H9 (cell line): ENCODE measurements around the gene PLPP2. TPM values are rescaled to one million over a fixed set of nuclear protein-coding genes. Genes with fewer than 3 reads are reported as not detected.

Experiments used
- DNase-seq: peaks from one replicate; pipeline ENCODE4 v3.0.0-alpha.2; 2017
- H2AFZ ChIP-seq: one replicate; pipeline ENCODE4 v1.6.1; 2013; ENCODE audit warnings: mild to moderate bottlenecking, low read length, control low read depth, moderate library complexity
- H2AK5ac ChIP-seq: 2 replicates; pipeline ENCODE4 v1.6.1; 2013; ENCODE audit warnings: low read length, control low read depth, mixed read lengths; ENCODE audit not compliant: insufficient read length
- H2BK120ac ChIP-seq: one replicate; pipeline ENCODE4 v1.6.1; 2013; ENCODE audit warnings: low read depth, mild to moderate bottlenecking, low read length, control low read depth, inconsistent platforms; ENCODE audit not compliant: poor library complexity, severe bottlenecking
- H2BK12ac ChIP-seq: 2 replicates; pipeline ENCODE4 v1.6.1; 2013; ENCODE audit warnings: low read length, control low read depth, mixed read lengths, low read depth; ENCODE audit not compliant: insufficient read length
- H2BK15ac ChIP-seq: 2 replicates; pipeline ENCODE4 v1.6.1; 2013; ENCODE audit warnings: low read depth, low read length, control low read depth
- H2BK20ac ChIP-seq: one replicate; pipeline ENCODE4 v1.6.1; 2013; ENCODE audit warnings: low read depth, mild to moderate bottlenecking, low read length, control low read depth, inconsistent platforms; ENCODE audit not compliant: poor library complexity, severe bottlenecking
- H2BK5ac ChIP-seq: 2 replicates; pipeline ENCODE4 v1.6.1; 2013; ENCODE audit warnings: low read length, control low read depth, mixed read lengths; ENCODE audit not compliant: insufficient read length
- H3K14ac ChIP-seq: 2 replicates; pipeline ENCODE4 v1.6.1; 2013; ENCODE audit warnings: low read length, control low read depth; ENCODE audit not compliant: insufficient read depth
- H3K18ac ChIP-seq: 2 replicates; pipeline ENCODE4 v1.6.1; 2013; ENCODE audit warnings: low read depth, mild to moderate bottlenecking, mixed read lengths, low read length, control low read depth; ENCODE audit not compliant: insufficient read length
- H3K23ac ChIP-seq: 2 replicates; pipeline ENCODE4 v1.6.1; 2013; ENCODE audit warnings: low read length, control low read depth, mixed read lengths, low read depth; ENCODE audit not compliant: insufficient read length
- H3K23me2 ChIP-seq: 2 replicates; pipeline ENCODE4 v1.6.1; 2013; ENCODE audit warnings: low read depth, mild to moderate bottlenecking, mixed read lengths, low read length, control low read depth; ENCODE audit not compliant: insufficient read length, poor library complexity, severe bottlenecking
- H3K27ac ChIP-seq: 2 replicates; pipeline ENCODE4 v1.5.1; 2013; ENCODE audit warnings: low read length, control low read depth, mixed read lengths, low read depth; ENCODE audit not compliant: insufficient read length
- H3K27me3 ChIP-seq: 2 replicates; pipeline ENCODE4 v1.6.1; 2013; ENCODE audit warnings: low read length, control low read depth, inconsistent platforms; ENCODE audit not compliant: insufficient read depth
- H3K4ac ChIP-seq: 2 replicates; pipeline ENCODE4 v1.6.1; 2013; ENCODE audit warnings: low read depth, mild to moderate bottlenecking, control low read depth, inconsistent platforms, low read length, moderate library complexity
- H3K4me1 ChIP-seq: 2 replicates; pipeline ENCODE4 v1.6.1; 2013; ENCODE audit warnings: low read length, control low read depth, inconsistent platforms; ENCODE audit not compliant: insufficient read depth
- H3K4me2 ChIP-seq: 2 replicates; pipeline ENCODE4 v1.6.1; 2013; ENCODE audit warnings: low read length, control low read depth, mixed read lengths; ENCODE audit not compliant: insufficient read length, insufficient read depth
- H3K56ac ChIP-seq: 2 replicates; pipeline ENCODE4 v1.6.1; 2013; ENCODE audit warnings: low read depth, mild to moderate bottlenecking, mixed read lengths, low read length, control low read depth; ENCODE audit not compliant: insufficient read length
- H3K79me1 ChIP-seq: 2 replicates; pipeline ENCODE4 v1.6.1; 2013; ENCODE audit warnings: low read depth, mild to moderate bottlenecking, moderate library complexity, low read length, control low read depth, inconsistent platforms; ENCODE audit not compliant: insufficient read depth, poor library complexity, severe bottlenecking
- H3K79me2 ChIP-seq: 2 replicates; pipeline ENCODE4 v1.6.1; 2013; ENCODE audit warnings: low read length, control low read depth, inconsistent platforms; ENCODE audit not compliant: insufficient read depth
- H3K9ac ChIP-seq: 2 replicates; pipeline ENCODE4 v1.6.1; 2013; ENCODE audit warnings: low read length, control low read depth, mixed read lengths; ENCODE audit not compliant: insufficient read length; ENCODE audit errors: extremely low read depth
- H3K9me3 ChIP-seq: one replicate; pipeline ENCODE4 v1.6.1; 2013; ENCODE audit warnings: low read depth, low read length, inconsistent platforms; ENCODE audit not compliant: control insufficient read depth
- H3T11ph ChIP-seq: one replicate; pipeline ENCODE4 v1.6.1; 2013; ENCODE audit warnings: mild to moderate bottlenecking, low read length, control low read depth, inconsistent platforms
- H4K20me1 ChIP-seq: one replicate; pipeline ENCODE4 v1.6.1; 2013; ENCODE audit not compliant: control insufficient read depth, insufficient read length, insufficient read depth
- H4K5ac ChIP-seq: 2 replicates; pipeline ENCODE4 v1.6.1; 2013; ENCODE audit warnings: low read depth, mild to moderate bottlenecking, mixed read lengths, low read length, control low read depth; ENCODE audit not compliant: insufficient read length
- H4K8ac ChIP-seq: replicated peaks from 2 replicates; pipeline ENCODE4 v1.6.1; 2013; ENCODE audit warnings: low read length, control low read depth, mixed read lengths, low read depth; ENCODE audit not compliant: insufficient read length
- H4K91ac ChIP-seq: 2 replicates; pipeline ENCODE4 v1.6.1; 2013; ENCODE audit warnings: low read depth, mild to moderate bottlenecking, moderate library complexity, mixed read lengths, low read length, control low read depth; ENCODE audit not compliant: insufficient read length
- H3K27ac Mint-ChIP-seq, 3 experiments: 2 replicates in 2 of 3; 3 replicates in 1 of 3; pipeline ENCODE4 v1.8.0; 2020 to 2021; ENCODE audit warnings: mixed read lengths in 3 of 3, mild to moderate bottlenecking in 1 of 3, moderate library complexity in 1 of 3
- H3K27me3 Mint-ChIP-seq: 2 replicates; pipeline ENCODE4 v1.8.0; 2021; ENCODE audit warnings: low read depth, mild to moderate bottlenecking, moderate library complexity, mixed read lengths
- H3K36me3 Mint-ChIP-seq, 3 experiments: 2 replicates in 2 of 3; 3 replicates in 1 of 3; pipeline ENCODE4 v1.8.0; 2020 to 2021; ENCODE audit warnings: low read depth in 3 of 3, mixed read lengths in 3 of 3; ENCODE audit not compliant: insufficient read depth in 1 of 3
- H3K4me1 Mint-ChIP-seq, 2 experiments: 2 replicates each; pipeline ENCODE4 v1.8.0; 2020; ENCODE audit warnings: mixed read lengths in 2 of 2
- H3K4me3 Mint-ChIP-seq, 2 experiments: 2 replicates in 1 of 2; 3 replicates in 1 of 2; pipeline ENCODE4 v1.8.0; 2020 to 2021; ENCODE audit warnings: mild to moderate bottlenecking in 2 of 2, mixed read lengths in 2 of 2, moderate library complexity in 1 of 2
- H3K9me3 Mint-ChIP-seq, 2 experiments: 2 replicates in 1 of 2; 3 replicates in 1 of 2; pipeline ENCODE4 v1.8.0; 2020; ENCODE audit warnings: mild to moderate bottlenecking in 2 of 2, mixed read lengths in 2 of 2, moderate library complexity in 1 of 2
- WGBS: extraction: QIAGEN DNeasy Blood & Tissue Kit; methylation state at CpG from one replicate; pipeline ENCODE4 v1.1.7; 2013; ENCODE audit warnings: missing lambda C conversion rate, low lambda C conversion rate, mixed read lengths; ENCODE audit not compliant: insufficient read length; ENCODE audit errors: extremely low coverage; 5-methylcytosine and 5-hydroxymethylcytosine counted together
- total RNA-seq: library from RNA; stranded (reverse); gene quantifications from 2 replicates; pipeline ENCODE4 v1.2.1, GENCODE V29; 2021
- TF ChIP-seq, protein P1 (sequence below): fragments of 200-600 bp; sonication (generic); conservative IDR thresholded peaks from 3 replicates; pipeline ENCODE4 v1.8.0; 2021; ENCODE audit warnings: antibody characterized with exemption, mild to moderate bottlenecking

PLPP2 gene
- total RNA-seq, 1 experiment from 2014 or later, result 143 TPM

DNA sequence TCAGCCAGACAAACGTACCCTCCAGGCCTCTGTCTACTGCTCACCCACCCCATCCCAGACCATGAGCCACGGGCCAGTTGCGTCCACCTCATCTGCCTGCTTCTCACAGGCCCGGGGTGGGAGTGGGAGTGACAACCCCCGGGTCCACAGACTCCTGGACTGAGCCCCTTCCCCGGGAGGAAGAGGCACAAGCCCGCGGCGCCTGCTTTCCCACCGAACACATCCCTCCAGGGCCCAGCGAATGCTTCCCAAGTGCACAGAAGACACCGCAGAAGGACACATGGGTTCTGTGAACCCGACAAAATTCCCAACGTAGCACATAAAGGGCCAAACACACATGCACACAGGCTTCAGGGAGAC is 18.0 kb upstream of the PLPP2 start:
- Histone ChIP-seq H2BK15ac (no peak overlapping the region), H3K23ac (no peak overlapping the region), H2AFZ (no peak overlapping the region), H3K4ac (no peak overlapping the region), H3K27me3 (no peaks in the 10 kb centered on the region), H2AK5ac (no peak overlapping the region), H3T11ph (no peak overlapping the region), H3K4me2 (no peak overlapping the region), H4K91ac (no peak overlapping the region), H4K5ac (no peak overlapping the region), H3K56ac (no peak overlapping the region), H4K20me1 (no peaks in the 10 kb centered on the region), H2BK20ac (no peak overlapping the region), H3K18ac (no peak overlapping the region), H2BK120ac (no peak overlapping the region), H3K4me1 (no peaks in the 10 kb centered on the region), H2BK5ac (no peak overlapping the region), H3K27ac (no peak overlapping the region), H3K79me2 (no peaks in the 10 kb centered on the region), H3K9ac (no peak overlapping the region), H3K79me1 (no peaks in the 10 kb centered on the region), H3K14ac (no peak overlapping the region), H3K23me2 (no peaks in the 10 kb centered on the region), H2BK12ac (no peak overlapping the region), H3K9me3 (no peaks in the 10 kb centered on the region), H4K8ac (no peak overlapping the region)
- no peaks in the 10 kb centered on the region for H3K4me1 Mint-ChIP-seq
- no peaks in the 10 kb centered on the region for H3K9me3 Mint-ChIP-seq
- no peak overlapping the region for H3K4me3 Mint-ChIP-seq
- TF ChIP-seq, protein P1, sequence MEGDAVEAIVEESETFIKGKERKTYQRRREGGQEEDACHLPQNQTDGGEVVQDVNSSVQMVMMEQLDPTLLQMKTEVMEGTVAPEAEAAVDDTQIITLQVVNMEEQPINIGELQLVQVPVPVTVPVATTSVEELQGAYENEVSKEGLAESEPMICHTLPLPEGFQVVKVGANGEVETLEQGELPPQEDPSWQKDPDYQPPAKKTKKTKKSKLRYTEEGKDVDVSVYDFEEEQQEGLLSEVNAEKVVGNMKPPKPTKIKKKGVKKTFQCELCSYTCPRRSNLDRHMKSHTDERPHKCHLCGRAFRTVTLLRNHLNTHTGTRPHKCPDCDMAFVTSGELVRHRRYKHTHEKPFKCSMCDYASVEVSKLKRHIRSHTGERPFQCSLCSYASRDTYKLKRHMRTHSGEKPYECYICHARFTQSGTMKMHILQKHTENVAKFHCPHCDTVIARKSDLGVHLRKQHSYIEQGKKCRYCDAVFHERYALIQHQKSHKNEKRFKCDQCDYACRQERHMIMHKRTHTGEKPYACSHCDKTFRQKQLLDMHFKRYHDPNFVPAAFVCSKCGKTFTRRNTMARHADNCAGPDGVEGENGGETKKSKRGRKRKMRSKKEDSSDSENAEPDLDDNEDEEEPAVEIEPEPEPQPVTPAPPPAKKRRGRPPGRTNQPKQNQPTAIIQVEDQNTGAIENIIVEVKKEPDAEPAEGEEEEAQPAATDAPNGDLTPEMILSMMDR, result no peak
- no CpG with 5 or more reads among the region's 14 CpGs for WGBS
- H3K27ac Mint-ChIP-seq, result no peak overlapping the region; a peak in 1 of 7 replicates
- no peak for DNase-seq
- H3K36me3 Mint-ChIP-seq, result peaks cover 32 to 60% (median 54%) of the 10 kb centered on the region in 3 experiments
- H3K27me3 Mint-ChIP-seq, result no peaks in the 10 kb centered on the region
